ENCODE measurements around the gene PINLYP.

GRCh38 chr19:43526884-43527859 lies 48.4 kb upstream of the PINLYP start, which contains the start of gene ETHE1:
- TF ChIP-seq, protein P1, sequence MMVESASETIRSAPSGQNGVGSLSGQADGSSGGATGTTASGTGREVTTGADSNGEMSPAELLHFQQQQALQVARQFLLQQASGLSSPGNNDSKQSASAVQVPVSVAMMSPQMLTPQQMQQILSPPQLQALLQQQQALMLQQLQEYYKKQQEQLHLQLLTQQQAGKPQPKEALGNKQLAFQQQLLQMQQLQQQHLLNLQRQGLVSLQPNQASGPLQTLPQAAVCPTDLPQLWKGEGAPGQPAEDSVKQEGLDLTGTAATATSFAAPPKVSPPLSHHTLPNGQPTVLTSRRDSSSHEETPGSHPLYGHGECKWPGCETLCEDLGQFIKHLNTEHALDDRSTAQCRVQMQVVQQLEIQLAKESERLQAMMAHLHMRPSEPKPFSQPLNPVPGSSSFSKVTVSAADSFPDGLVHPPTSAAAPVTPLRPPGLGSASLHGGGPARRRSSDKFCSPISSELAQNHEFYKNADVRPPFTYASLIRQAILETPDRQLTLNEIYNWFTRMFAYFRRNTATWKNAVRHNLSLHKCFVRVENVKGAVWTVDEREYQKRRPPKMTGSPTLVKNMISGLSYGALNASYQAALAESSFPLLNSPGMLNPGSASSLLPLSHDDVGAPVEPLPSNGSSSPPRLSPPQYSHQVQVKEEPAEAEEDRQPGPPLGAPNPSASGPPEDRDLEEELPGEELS (CRISPR knock-in tag; IDR thresholded peaks at IDR 0.05), result 0 out of 2 replicates have a peak, but pooled peaks have one; percentile 22
- no peak for TF ChIP-seq GTF2I (CRISPR knock-in tag; conservative IDR thresholded peaks at IDR 0.05)
- no peak for TF ChIP-seq USF2 (CRISPR knock-in tag; IDR thresholded peaks at IDR 0.05)
- no peak for TF ChIP-seq CTCF (IDR thresholded peaks at IDR 0.05)
- no peak for TF ChIP-seq ZNF219 (CRISPR knock-in tag; IDR thresholded peaks at IDR 0.05; ENCODE audit: borderline replicate concordance)
- TF ChIP-seq NFYB (CRISPR knock-in tag; conservative IDR thresholded peaks at IDR 0.05; ENCODE audit: low read depth), result no peak; the same call in 1 of the 2 replicates
- TF ChIP-seq, protein P2, sequence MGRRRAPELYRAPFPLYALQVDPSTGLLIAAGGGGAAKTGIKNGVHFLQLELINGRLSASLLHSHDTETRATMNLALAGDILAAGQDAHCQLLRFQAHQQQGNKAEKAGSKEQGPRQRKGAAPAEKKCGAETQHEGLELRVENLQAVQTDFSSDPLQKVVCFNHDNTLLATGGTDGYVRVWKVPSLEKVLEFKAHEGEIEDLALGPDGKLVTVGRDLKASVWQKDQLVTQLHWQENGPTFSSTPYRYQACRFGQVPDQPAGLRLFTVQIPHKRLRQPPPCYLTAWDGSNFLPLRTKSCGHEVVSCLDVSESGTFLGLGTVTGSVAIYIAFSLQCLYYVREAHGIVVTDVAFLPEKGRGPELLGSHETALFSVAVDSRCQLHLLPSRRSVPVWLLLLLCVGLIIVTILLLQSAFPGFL (CRISPR knock-in tag; IDR thresholded peaks at IDR 0.05; ENCODE audit: borderline replicate concordance), result no peak
- TF ChIP-seq FOXJ3 (CRISPR knock-in tag; IDR thresholded peaks at IDR 0.05; ENCODE audit: borderline replicate concordance), result no peak
- TF ChIP-seq TEAD4 (CRISPR knock-in tag; IDR thresholded peaks at IDR 0.05), result no peak
- TF ChIP-seq MAX (CRISPR knock-in tag; IDR thresholded peaks at IDR 0.05), result peak; percentile 73; the same call in 1 of the 2 replicates
- no peak for TF ChIP-seq ATF3 (CRISPR knock-in tag; conservative IDR thresholded peaks at IDR 0.05)
- TF ChIP-seq CREB1 (CRISPR knock-in tag; IDR thresholded peaks at IDR 0.05), result no peak
- no peak for TF ChIP-seq USF1 (CRISPR knock-in tag; IDR thresholded peaks at IDR 0.05)

All from WTC11 (cell line).